ENCODE measurements around the gene OR51S1. TPM values are rescaled to one million over a fixed set of nuclear protein-coding genes. Genes with fewer than 3 reads are reported as not detected.

OR51S1 gene
- not detected in 2 replicates for total RNA-seq

DNA sequence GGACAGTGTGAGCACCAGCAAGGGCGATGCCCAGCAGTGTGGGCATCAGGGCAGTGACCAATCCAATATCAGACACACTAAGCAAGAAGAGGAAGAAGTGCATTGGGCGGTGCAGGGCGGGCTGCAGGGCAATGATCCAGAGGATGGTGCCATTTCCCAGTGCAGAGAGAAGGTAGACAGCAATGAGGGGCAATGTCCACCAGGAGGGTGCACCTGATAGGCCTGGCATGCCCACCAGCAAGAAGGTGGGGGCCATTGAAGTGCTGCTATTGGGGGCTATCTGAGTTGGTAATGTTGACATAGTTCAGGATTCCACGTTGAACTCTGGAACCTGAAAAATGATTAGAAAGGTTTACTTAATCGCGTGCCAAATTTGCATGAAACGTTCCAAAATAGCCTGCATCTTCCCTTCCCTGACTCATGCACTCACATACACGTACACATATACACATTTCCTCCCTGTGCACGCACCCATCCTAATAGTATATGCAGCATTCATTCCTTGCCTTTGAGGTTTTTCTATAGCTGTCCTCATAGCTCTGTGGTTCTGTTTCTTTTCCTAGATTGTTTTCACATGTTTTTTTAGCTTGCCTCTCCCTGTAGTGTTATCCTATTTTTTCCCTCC is at the start of gene OR51S1:
Gene OR51S1 (minus strand): TSS at position 301 of the 625 bp plus-strand sequence. CDS start 0 bp downstream, at position 301.

DNA sequence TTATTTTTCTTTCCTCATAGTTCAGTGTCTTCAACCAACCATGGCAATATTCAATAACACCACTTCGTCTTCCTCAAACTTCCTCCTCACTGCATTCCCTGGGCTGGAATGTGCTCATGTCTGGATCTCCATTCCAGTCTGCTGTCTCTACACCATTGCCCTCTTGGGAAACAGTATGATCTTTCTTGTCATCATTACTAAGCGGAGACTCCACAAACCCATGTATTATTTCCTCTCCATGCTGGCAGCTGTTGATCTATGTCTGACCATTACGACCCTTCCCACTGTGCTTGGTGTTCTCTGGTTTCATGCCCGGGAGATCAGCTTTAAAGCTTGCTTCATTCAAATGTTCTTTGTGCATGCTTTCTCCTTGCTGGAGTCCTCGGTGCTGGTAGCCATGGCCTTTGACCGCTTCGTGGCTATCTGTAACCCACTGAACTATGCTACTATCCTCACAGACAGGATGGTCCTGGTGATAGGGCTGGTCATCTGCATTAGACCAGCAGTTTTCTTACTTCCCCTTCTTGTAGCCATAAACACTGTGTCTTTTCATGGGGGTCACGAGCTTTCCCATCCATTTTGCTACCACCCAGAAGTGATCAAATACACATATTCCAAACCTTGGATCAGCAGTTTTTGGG is 33.0 kb upstream of the OR51S1 start, which contains the start of gene OR51T1:
Gene OR51T1 (plus strand): TSS at position 41 of the 641 bp plus-strand sequence. CDS start 0 bp downstream, at position 41.

GRCh38 chr11:4821021-4821420 is 28.0 kb downstream of the OR51S1 start, which contains the start of gene OR51F2:
Gene OR51F2, plus strand, starts transcription at chr11:4821321. Its CDS starts 101 bp downstream, at chr11:4821422.

GRCh38 chr11:4804280-4804679 is 44.7 kb downstream of the OR51S1 start, which contains the start of gene OR52R1:
Gene OR52R1, minus strand, starts transcription at chr11:4804380. Its CDS starts 0 bp downstream, at chr11:4804380.

Other genes starting within 250 kb of the OR51S1 start
- 10.2 and 10.9 TPM in 2 replicates for gene TRIM68, start 241.0 kb downstream of the OR51S1 start, total RNA-seq
- not detected in 2 replicates for gene OR51D1, start 211.7 kb downstream of the OR51S1 start, total RNA-seq
- gene OR51E1, start 205.2 kb downstream of the OR51S1 start, total RNA-seq = not detected in 2 replicates
- 0.12 TPM in 1 of 2 replicates, not detected in the other for gene OR51E2, start 151.4 kb downstream of the OR51S1 start, total RNA-seq
- not detected in 2 replicates for gene MMP26, start 144.4 kb downstream of the OR51S1 start, total RNA-seq
- gene OR51F1, start 79.3 kb downstream of the OR51S1 start, total RNA-seq = not detected in 2 replicates
- not detected in 2 replicates for gene OR52R1, start 44.8 kb downstream of the OR51S1 start, total RNA-seq
- not detected in 2 replicates for gene OR51F2, start 27.9 kb downstream of the OR51S1 start, total RNA-seq
- gene OR51T1, start 32.7 kb upstream of the OR51S1 start, total RNA-seq = not detected in 2 replicates
- not detected in 2 replicates for gene OR51A7, start 54.6 kb upstream of the OR51S1 start, total RNA-seq
- gene OR51G2, start 70.1 kb upstream of the OR51S1 start, total RNA-seq = not detected in 2 replicates
- not detected in 2 replicates for gene OR51G1, start 75.1 kb upstream of the OR51S1 start, total RNA-seq
- gene OR51A4, start 98.4 kb upstream of the OR51S1 start, total RNA-seq = not detected in 2 replicates
- not detected in 2 replicates for gene OR51A2, start 106.5 kb upstream of the OR51S1 start, total RNA-seq
- not detected in 2 replicates for gene OR51L1, start 145.6 kb upstream of the OR51S1 start, total RNA-seq
- not detected in 2 replicates for gene OR52J3, start 197.3 kb upstream of the OR51S1 start, total RNA-seq
- not detected in 2 replicates for gene OR52E2, start 210.4 kb upstream of the OR51S1 start, total RNA-seq
- not detected in 2 replicates for gene OR52E1, start 220.4 kb upstream of the OR51S1 start, total RNA-seq